ENCODE measurements around the gene SCN4A. TPM values are rescaled to one million over a fixed set of nuclear protein-coding genes. Genes with fewer than 3 reads are reported as not detected.

Gene SCN4A
- total RNA-seq, 4 donors from 2014 or later = 0.21 to 2.4 (median 1.1) TPM

DNA sequence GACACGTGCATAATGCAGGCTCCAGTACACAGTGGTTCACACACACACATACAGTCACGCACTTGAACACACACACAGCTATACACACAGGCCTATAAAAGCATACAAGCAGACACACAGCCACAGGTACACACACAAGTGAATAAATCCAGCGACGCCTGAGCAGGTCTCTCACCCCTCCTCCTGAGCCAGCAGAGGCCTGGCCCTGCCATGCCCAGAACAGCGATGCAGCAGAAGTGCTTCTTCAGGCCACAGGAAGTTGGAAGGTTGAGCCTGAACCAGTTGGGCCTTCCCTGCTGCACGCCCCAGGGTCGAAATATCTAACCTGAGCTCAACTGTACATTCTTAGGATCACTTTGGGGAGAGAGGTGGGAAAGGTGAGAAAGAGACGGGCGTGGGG is 33.3 kb downstream of the SCN4A start:
- H3K9me3 ChIP-seq = no peaks in the 10 kb centered on the region
- no peak overlapping the region for H3K4me3 ChIP-seq
- TF ChIP-seq POLR2A (IDR thresholded peaks at IDR 0.05) (no peak), EP300 (IDR thresholded peaks at IDR 0.05) (no peak)
- TF ChIP-seq, protein P1, sequence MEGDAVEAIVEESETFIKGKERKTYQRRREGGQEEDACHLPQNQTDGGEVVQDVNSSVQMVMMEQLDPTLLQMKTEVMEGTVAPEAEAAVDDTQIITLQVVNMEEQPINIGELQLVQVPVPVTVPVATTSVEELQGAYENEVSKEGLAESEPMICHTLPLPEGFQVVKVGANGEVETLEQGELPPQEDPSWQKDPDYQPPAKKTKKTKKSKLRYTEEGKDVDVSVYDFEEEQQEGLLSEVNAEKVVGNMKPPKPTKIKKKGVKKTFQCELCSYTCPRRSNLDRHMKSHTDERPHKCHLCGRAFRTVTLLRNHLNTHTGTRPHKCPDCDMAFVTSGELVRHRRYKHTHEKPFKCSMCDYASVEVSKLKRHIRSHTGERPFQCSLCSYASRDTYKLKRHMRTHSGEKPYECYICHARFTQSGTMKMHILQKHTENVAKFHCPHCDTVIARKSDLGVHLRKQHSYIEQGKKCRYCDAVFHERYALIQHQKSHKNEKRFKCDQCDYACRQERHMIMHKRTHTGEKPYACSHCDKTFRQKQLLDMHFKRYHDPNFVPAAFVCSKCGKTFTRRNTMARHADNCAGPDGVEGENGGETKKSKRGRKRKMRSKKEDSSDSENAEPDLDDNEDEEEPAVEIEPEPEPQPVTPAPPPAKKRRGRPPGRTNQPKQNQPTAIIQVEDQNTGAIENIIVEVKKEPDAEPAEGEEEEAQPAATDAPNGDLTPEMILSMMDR (IDR thresholded peaks at IDR 0.05) = no peak
- no peak overlapping the region for H3K27ac ChIP-seq
- no peaks in the 10 kb centered on the region for H3K27me3 ChIP-seq
- H3K36me3 ChIP-seq = no peaks in the 10 kb centered on the region
- 88 to 91% methylated on average over 9 of the region's 9 CpGs for WGBS, 2 donors
- no peaks in the 10 kb centered on the region for H3K4me1 ChIP-seq
- no peak for DNase-seq (ENCODE audit: low spot score in 2 of 2)

DNA sequence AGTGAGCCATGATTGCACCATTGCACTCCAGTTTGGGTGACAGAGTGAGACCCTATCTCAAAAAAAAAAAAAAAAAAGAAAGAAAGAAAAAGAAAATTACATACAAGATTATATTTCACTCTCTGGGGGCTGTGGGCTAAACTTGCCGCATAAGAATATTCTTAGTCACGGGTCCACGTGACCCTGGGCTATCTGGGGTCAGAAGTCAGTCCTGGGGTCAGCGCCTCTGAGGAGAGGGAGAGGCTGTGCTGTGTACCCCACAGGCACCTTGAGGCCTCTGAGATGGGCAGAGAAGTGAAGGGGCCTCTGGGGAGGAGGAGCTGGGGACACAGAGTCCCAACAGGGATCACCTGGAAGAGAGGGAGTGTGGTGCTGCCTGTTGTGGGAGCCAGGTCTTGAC is 34.8 kb downstream of the SCN4A start:
- TF ChIP-seq EP300 (IDR thresholded peaks at IDR 0.05) (no peak), POLR2A (IDR thresholded peaks at IDR 0.05) (no peak)
- TF ChIP-seq, protein P1 (IDR thresholded peaks at IDR 0.05) = no peak
- H3K9me3 ChIP-seq = no peaks in the 10 kb centered on the region
- H3K27ac ChIP-seq = no peak overlapping the region
- H3K4me1 ChIP-seq = no peaks in the 10 kb centered on the region
- no peaks in the 10 kb centered on the region for H3K36me3 ChIP-seq
- H3K27me3 ChIP-seq = no peaks in the 10 kb centered on the region
- no peak for DNase-seq (ENCODE audit: low spot score in 2 of 2)
- no peak overlapping the region for H3K4me3 ChIP-seq
- 62 to 71% methylated on average over 4 of the region's 4 CpGs for whole genome bisulfite sequencing, 2 donors

DNA sequence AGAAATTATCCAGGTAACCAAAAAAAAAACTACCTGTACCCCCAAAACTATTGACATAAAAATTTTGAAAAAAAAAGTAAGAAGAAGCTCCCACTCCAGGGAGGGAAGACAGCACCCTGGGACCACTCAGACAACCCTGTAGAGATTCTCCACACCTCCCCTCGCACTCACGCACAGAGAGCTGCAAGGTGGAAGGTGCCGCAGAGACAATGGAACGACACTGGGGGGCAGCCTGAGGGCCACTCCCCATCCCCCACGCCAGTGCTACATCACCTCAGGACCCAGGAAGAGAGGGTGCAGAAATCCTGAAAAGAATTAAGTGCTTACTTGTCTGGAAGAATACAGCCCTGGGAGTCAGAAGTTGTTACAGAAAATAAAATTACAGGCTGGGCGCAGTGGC is 35.4 kb downstream of the SCN4A start:
- Histone ChIP-seq H3K36me3 (no peaks in the 10 kb centered on the region), H3K9me3 (no peaks in the 10 kb centered on the region), H3K4me1 (peaks cover 0 to 1% (median 0%) of the 10 kb centered on the region in 4 donors), H3K27ac (no peak overlapping the region), H3K4me3 (no peak overlapping the region), H3K27me3 (no peaks in the 10 kb centered on the region)
- TF ChIP-seq EP300 (IDR thresholded peaks at IDR 0.05) = no peak
- TF ChIP-seq, protein P1 (IDR thresholded peaks at IDR 0.05) = no peak
- no peak for TF ChIP-seq POLR2A (IDR thresholded peaks at IDR 0.05)
- no peak for DNase-seq (ENCODE audit: low spot score in 2 of 2)
- 72 to 86% methylated on average over 6 of the region's 6 CpGs for whole genome bisulfite sequencing, 2 donors

DNA sequence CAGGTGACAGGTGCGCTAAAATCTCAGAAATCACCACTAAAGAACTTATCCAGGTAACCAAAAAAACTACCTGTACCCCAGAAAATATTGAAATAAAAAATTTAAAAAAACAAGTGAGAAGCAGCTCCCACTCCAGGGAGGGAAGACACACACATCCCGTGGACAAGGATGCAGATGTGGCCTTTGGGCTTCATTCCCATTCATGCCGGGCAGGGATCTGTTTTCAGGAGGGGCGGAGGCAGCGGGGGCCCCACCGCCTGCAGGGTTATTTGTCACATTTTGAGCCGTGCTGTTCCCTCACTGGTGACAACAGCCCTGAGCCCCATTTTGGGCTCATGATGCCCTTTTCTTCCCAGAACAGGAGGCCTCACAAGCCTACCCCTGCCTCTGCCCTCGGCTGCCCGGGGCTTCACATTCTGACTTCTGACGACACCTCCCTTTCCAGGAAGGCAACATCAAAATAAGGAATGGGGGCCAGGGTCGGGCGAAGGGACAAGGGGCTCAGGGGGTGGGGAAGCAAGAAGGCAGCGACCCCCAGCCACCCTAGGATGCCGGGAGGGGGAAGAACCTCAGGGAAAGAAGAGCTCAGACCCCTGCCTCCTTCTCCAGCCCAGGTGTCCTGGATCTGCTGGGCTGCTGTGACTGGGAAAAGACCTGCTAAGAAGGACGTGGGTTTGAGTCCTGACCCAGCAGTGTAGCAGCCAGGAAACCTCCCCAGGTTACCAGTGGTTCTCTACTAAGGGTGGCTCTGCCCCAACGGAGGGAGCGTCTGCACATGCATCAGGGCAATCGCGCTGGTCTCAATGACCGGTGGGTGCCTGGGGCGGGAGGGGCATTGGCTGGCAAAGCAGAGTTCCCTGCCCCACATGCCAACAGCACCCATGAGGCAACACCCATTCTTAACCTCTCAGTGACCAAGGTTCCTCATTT is 38.3 kb downstream of the SCN4A start:
- Histone ChIP-seq H3K27ac (no peak overlapping the region), H3K4me1 (peaks cover 0 to 22% (median 3%) of the 10 kb centered on the region in 4 donors), H3K36me3 (no peaks in the 10 kb centered on the region), H3K4me3 (no peak overlapping the region), H3K9me3 (no peaks in the 10 kb centered on the region), H3K27me3 (no peaks in the 10 kb centered on the region)
- 73 to 77% methylated on average over 21 of the region's 21 CpGs for WGBS, 2 donors
- DNase-seq (ENCODE audit: low spot score in 2 of 2) = no peak
- TF ChIP-seq EP300 (IDR thresholded peaks at IDR 0.05) = no peak
- TF ChIP-seq, protein P1 (IDR thresholded peaks at IDR 0.05) = no peak
- no peak for TF ChIP-seq POLR2A (IDR thresholded peaks at IDR 0.05)

DNA sequence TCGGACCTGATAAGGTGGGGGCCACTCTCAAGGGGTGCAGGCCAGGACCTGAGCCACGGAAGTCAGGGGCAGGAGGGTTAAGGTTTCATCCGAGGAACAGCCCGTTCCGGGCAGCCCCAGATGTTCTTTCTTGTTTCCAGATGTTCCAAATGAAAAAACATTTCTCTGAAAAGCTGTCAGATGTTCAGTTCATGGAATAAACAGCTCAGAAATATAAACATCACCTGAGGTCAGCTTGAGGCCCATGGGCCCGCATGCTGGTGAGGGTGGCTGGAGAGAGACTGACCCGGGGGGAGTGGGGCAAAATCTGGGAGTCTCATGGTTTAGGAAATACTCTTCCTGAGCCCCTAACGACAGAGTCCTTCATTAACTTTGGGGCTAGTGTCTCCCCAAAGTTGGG is 39.1 kb downstream of the SCN4A start:
- H3K4me3 ChIP-seq = no peak overlapping the region
- 71 to 74% methylated on average over 8 of the region's 8 CpGs for WGBS, 2 donors
- H3K36me3 ChIP-seq = no peaks in the 10 kb centered on the region
- peaks cover 0 to 22% (median 3%) of the 10 kb centered on the region in 4 donors for H3K4me1 ChIP-seq
- TF ChIP-seq, protein P1 (IDR thresholded peaks at IDR 0.05) = no peak
- no peak for TF ChIP-seq POLR2A (IDR thresholded peaks at IDR 0.05)
- no peak for TF ChIP-seq EP300 (IDR thresholded peaks at IDR 0.05)
- no peaks in the 10 kb centered on the region for H3K9me3 ChIP-seq
- H3K27ac ChIP-seq = no peak overlapping the region
- DNase-seq (ENCODE audit: low spot score in 2 of 2) = no peak
- H3K27me3 ChIP-seq = no peaks in the 10 kb centered on the region

Measured in tibial nerve (tissue), 4 donors.